K562 (cell line): ENCODE measurements around the gene MARCHF9. TPM values are rescaled to one million over a fixed set of nuclear protein-coding genes. Genes with fewer than 3 reads are reported as not detected.

Source experiments
- CEBPB ChIP-seq: fragments of 450-650 bp; IDR thresholded peaks from 2 replicates; pipeline ENCODE4 v1.6.1; 2016; ENCODE audit warnings: missing genetic modification characterization, missing compliant biosample characterization
- CHD7 ChIP-seq: fragments of 200-600 bp; sonication (generic); IDR thresholded peaks from one replicate; pipeline ENCODE4 v1.6.1; 2012; ENCODE audit warnings: mild to moderate bottlenecking, low read depth, low read length, inconsistent platforms
- ESRRB ChIP-seq: fragments of 250-450 bp; sonication (Bioruptor Pico); IDR thresholded peaks from 2 replicates; pipeline ENCODE4 v1.5.0; 2020; ENCODE audit warnings: mild to moderate bottlenecking, moderate library complexity, borderline replicate concordance
- HNRNPH1 ChIP-seq: fragments of 200-400 bp; formaldehyde crosslinking; optimal IDR thresholded peaks from 2 replicates; pipeline ENCODE3; 2017; ENCODE audit warnings: low read depth, mild to moderate bottlenecking, low read length, moderate library complexity
- MTA3 ChIP-seq: fragments of 450-650 bp; formaldehyde crosslinking; IDR thresholded peaks from 2 replicates; pipeline ENCODE4 v1.6.1; 2017; ENCODE audit warnings: mild to moderate bottlenecking, borderline replicate concordance
- POLR2AphosphoS5 ChIP-seq: IDR thresholded peaks from 2 replicates; pipeline ENCODE4 v1.6.1; 2011; ENCODE audit warnings: mild to moderate bottlenecking, low read depth, low read length, moderate library complexity; ENCODE audit not compliant: control insufficient read depth, insufficient read depth
- PYGO2 ChIP-seq: fragments of 450-650 bp; IDR thresholded peaks from 2 replicates; pipeline ENCODE4 v1.6.1; 2016; ENCODE audit warnings: mild to moderate bottlenecking, missing genetic modification characterization, moderate library complexity, missing compliant biosample characterization
- TBL1XR1 ChIP-seq, 2 experiments: IDR thresholded peaks; 2 replicates each; pipeline ENCODE4 v1.6.1; 2012; ENCODE audit warnings: improper control_type of control experiment in 2 of 2, low read length in 2 of 2, mild to moderate bottlenecking in 1 of 2
- ZBTB5 ChIP-seq: fragments of 450-650 bp; IDR thresholded peaks from 2 replicates; pipeline ENCODE4 v1.6.1; 2017; ENCODE audit warnings: antibody characterized with exemption
- ZNF143 ChIP-seq: sonication (generic); formaldehyde crosslinking; IDR thresholded peaks from 2 replicates; pipeline ENCODE4 v1.9.0; 2022; ENCODE audit warnings: mild to moderate bottlenecking, missing genetic modification reagents
- polyA plus RNA-seq, 8 experiments: library from polyadenylated mRNA; depleted of rRNA in 4 of 8; stranded (reverse) in 5 of 8; unstranded in 3 of 8; fragments of >200 nt; fragmentation: Nextera tagmentation in 2 of 8; fragmentation: Illumina TruSeq in 1 of 8; extraction: Ambion mirVana in 2 of 8; extraction: Trizol in 1 of 8; gene quantifications; 2 replicates each; pipeline versions ENCODE4 v1.2.1 to v1.2.3, GENCODE V29; 2011 to 2014; ENCODE audit warnings: inconsistent platforms in 1 of 8, missing spikeins in 1 of 8
- total RNA-seq, 7 experiments: library from RNA; depleted of rRNA in 6 of 7; stranded (reverse); fragments of >200 nt in 6 of 7; fragmentation: Illumina TruSeq in 2 of 7; extraction: Trizol in 2 of 7; gene quantifications; 2 replicates each; pipeline versions ENCODE4 v1.2.1 to v1.2.3, GENCODE V29; 2011 to 2021; ENCODE audit warnings: low replicate concordance in 1 of 7
- TF ChIP-seq, protein P1 (sequence below), 2 experiments: fragments of 250-450 bp in 1 of 2; fragments of 450-650 bp in 1 of 2; sonication (Bioruptor Pico) in 1 of 2; IDR thresholded peaks; 2 replicates each; pipeline versions ENCODE4 v1.6.1 to v1.8.0; 2016 to 2021; ENCODE audit warnings: mild to moderate bottlenecking in 2 of 2, moderate library complexity in 2 of 2, missing compliant biosample characterization in 1 of 2, missing genetic modification characterization in 1 of 2

MARCHF9 gene
- total and polyA plus RNA-seq, 9 of the 15 experiments (the other 6 are each of a cell fraction or from before 2014, with no cell fraction given): 0.80 to 12.4 (median 6.2) TPM

DNA sequence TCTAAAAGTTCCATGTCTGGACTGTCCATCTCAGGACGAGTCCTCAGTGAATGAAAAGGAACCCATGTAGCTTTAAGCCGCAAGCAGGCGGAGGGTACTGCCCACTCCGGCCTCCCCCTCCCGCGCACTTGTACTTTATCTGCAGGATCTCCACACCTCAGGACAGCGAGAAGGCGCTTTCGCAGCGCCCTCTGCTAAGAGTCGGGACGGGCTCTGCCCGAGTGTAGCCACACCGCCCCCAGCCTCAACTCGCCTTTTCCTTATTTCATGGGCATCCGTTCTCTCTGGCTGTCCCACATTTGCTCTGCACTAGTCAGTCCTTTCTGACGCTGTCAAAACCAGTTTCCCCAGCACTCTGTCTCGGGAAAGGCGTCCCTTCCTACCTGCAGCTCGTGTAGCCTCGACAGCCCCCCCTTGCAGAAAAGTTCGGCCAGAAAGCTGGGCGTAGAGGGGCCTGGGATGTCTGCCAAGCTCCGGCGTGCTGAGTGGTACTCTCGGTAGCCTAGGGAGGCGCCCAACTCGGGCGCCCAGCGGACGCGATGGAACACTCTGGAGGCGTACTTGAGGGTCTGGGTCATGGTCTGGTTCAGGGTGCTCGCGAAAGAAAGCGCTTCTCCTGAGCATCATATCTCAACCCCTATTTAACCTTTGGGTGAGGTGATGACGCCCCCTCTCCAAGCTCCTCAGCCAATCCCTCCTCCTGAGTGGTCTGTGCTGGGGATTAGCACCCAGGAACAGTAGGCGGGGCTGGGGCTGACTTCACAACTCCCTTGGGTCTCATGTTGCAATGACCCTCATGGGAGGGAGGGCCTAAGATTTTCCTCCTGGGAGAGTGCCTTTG, 11.8 kb downstream of the MARCHF9 start, which contains the start of gene CYP27B1 (continued):
- TF ChIP-seq POLR2AphosphoS5: 0 out of 2 replicates have a peak, but pooled peaks have one; percentile 7
- no peak for TF ChIP-seq ZNF143 (CRISPR knock-in tag)
- TF ChIP-seq CHD7: no peak
- no peak for TF ChIP-seq MTA3
- TF ChIP-seq ESRRB (CRISPR knock-in tag): no peak
- no peak for TF ChIP-seq HNRNPH1
- TF ChIP-seq, protein P1, sequence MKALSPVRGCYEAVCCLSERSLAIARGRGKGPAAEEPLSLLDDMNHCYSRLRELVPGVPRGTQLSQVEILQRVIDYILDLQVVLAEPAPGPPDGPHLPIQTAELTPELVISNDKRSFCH (CRISPR knock-in tag; IDR thresholded peaks at IDR 0.05): no peak
- TF ChIP-seq, protein P1 (tag; IDR thresholded peaks at IDR 0.05): no peak
- TF ChIP-seq TBL1XR1 (IDR thresholded peaks at IDR 0.05; ENCODE audit: low read length in 2 of 2): no peak
- peak; percentile 67 for TF ChIP-seq ZBTB5
- peak; percentile 85 for TF ChIP-seq CEBPB (tag)
- no peak for TF ChIP-seq PYGO2
